Thyroid gland (tissue), 4 donors: ENCODE results near the gene TYSND1. TPM values are rescaled to one million over a fixed set of nuclear protein-coding genes. Genes with fewer than 3 reads are reported as not detected.

Experiments
- DNase-seq, 2 donors: peaks; one replicate each; pipeline ENCODE4 v3.0.0-alpha.2; 2019
- H3K27ac ChIP-seq, 3 donors: fragments of 200-600 bp; sonication (generic); 1 replicate in 2 of 3; 2 replicates in 1 of 3; pipeline ENCODE4 v1.5.1; 2016 to 2019; ENCODE audit warnings: mild to moderate bottlenecking in 1 of 3, moderate library complexity in 1 of 3
- H3K27me3 ChIP-seq: fragments of 200-600 bp; sonication (generic); one replicate; pipeline ENCODE4 v1.5.1; 2019
- H3K36me3 ChIP-seq, 2 donors: fragments of 200-600 bp; sonication (generic); one replicate each; pipeline ENCODE4 v1.5.1; 2016 to 2019
- H3K4me1 ChIP-seq, 2 donors: fragments of 200-600 bp; sonication (generic); one replicate each; pipeline ENCODE4 v1.5.1; 2017 to 2019
- H3K4me3 ChIP-seq, 3 donors: fragments of 200-600 bp; sonication (generic); replicated peaks in 1 of 3; 1 replicate in 2 of 3; 2 replicates in 1 of 3; pipeline ENCODE4 v1.5.1; 2016; ENCODE audit warnings: mild to moderate bottlenecking in 1 of 3
- H3K9me3 ChIP-seq: fragments of 200-600 bp; sonication (generic); one replicate; pipeline ENCODE4 v1.5.1; 2017
- CTCF ChIP-seq, 6 experiments: fragments of 200-600 bp in 3 of 6; fragments of 450-650 bp in 3 of 6; sonication (generic) in 3 of 6; IDR thresholded peaks; one replicate each; pipeline ENCODE4 v1.5.1; 2016 to 2019; ENCODE audit warnings: antibody characterized with exemption in 6 of 6, mild to moderate bottlenecking in 2 of 6, inconsistent platforms in 1 of 6, moderate library complexity in 1 of 6
- POLR2A ChIP-seq, 2 donors: fragments of 450-650 bp; IDR thresholded peaks; one replicate each; pipeline ENCODE4 v1.6.1; 2017; ENCODE audit warnings: antibody characterized with exemption in 2 of 2, mild to moderate bottlenecking in 2 of 2, moderate library complexity in 1 of 2
- WGBS, 2 donors: methylation state at CpG; one replicate each; pipeline ENCODE4 v1.1.5; 2017; 5-methylcytosine and 5-hydroxymethylcytosine counted together
- intact Hi-C: fragments of 100-400 bp; cut with DNase I; formaldehyde crosslinking; loops from one replicate; pipeline ENCODE4 v1.15.1; 2023
- total RNA-seq, 4 donors: library from RNA; depleted of rRNA; stranded (reverse); fragments of >200 nt; gene quantifications; one replicate each; pipeline ENCODE4 v1.2.3, GENCODE V29; 2016

Gene TYSND1
- total RNA-seq, 4 donors from 2014 or later: 17.1 to 31.2 (median 25.1) TPM

DNA sequence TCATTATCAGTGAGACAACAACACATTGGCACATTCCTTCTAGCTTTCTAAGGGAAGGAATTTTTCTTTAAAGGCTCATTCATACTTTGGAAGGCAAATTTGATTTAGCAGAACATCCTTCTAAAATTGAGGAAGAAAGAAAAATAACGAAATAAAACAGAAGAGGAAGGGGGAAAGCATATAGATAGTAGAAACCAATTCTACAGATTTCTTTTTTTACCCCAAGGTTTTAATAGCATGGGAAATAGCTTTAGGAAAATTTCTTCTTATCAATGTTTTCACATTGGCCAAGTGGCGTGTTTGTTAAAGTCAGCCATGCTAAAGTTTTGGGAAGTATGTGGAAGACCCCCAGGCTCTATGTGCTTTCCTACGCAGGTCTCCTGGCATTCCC, 58.2 kb downstream of the TYSND1 start:
- DNase-seq: no peak
- TF ChIP-seq POLR2A (IDR thresholded peaks at IDR 0.05) (no peak), CTCF (IDR thresholded peaks at IDR 0.05) (no peak)
- H3K27me3 ChIP-seq: no peaks in the 10 kb centered on the region
- no peak overlapping the region for H3K4me3 ChIP-seq
- WGBS, 2 donors: 71 to 89% methylated on average over 3 of the region's 3 CpGs
- H3K36me3 ChIP-seq: no peaks in the 10 kb centered on the region
- no peaks in the 10 kb centered on the region for H3K4me1 ChIP-seq
- intact Hi-C loops: no loop called here
- H3K9me3 ChIP-seq: no peaks in the 10 kb centered on the region
- H3K27ac ChIP-seq: no peak overlapping the region

Other genes with a start within 250 kb of the TYSND1 start
- 10 to 100 TPM in 3 of 4 donors, 1 to 10 TPM in 1; 7.0 to 21.8 (median 15.0) TPM for gene MACROH2A2, start 93.9 kb downstream of the TYSND1 start, total RNA-seq
- gene AIFM2, start 13.9 kb downstream of the TYSND1 start, total RNA-seq: 10 to 100 TPM; 22.0 to 38.3 (median 31.1) TPM
- 100 to 1,000 TPM in 3 of 4 donors, 10 to 100 TPM in 1; 99.6 to 125 (median 103) TPM for gene SAR1A, start 23.8 kb upstream of the TYSND1 start, total RNA-seq
- gene PPA1, start 86.7 kb upstream of the TYSND1 start, total RNA-seq: 100 to 1,000 TPM; 151 to 209 (median 185) TPM
- under 1 TPM in 3 of 4 donors, not detected in 1; under 0.01 to 0.13 (median 0.05) TPM for gene NPFFR1, start 137.3 kb upstream of the TYSND1 start, total RNA-seq
- 10 to 100 TPM in 2 of 4 donors, 1 to 10 TPM in 2; 2.5 to 20.5 (median 8.7) TPM for gene LRRC20, start 235.9 kb upstream of the TYSND1 start, total RNA-seq